NCI-H187 treated with DMSO at 0.1 percent for 48 hours (cell line): ENCODE results near the gene MRGPRD.
"Not testable (repeated sequence)": the region's sequence is repeated elsewhere in the genome, so short reads cannot be mapped to it uniquely, and the experiment has no call there.

Source experiments
- DNase-seq: peaks from one replicate; lab custom pipeline; 2025; lab: John Stamatoyannopoulos, UW

MRGPRD gene

DNA sequence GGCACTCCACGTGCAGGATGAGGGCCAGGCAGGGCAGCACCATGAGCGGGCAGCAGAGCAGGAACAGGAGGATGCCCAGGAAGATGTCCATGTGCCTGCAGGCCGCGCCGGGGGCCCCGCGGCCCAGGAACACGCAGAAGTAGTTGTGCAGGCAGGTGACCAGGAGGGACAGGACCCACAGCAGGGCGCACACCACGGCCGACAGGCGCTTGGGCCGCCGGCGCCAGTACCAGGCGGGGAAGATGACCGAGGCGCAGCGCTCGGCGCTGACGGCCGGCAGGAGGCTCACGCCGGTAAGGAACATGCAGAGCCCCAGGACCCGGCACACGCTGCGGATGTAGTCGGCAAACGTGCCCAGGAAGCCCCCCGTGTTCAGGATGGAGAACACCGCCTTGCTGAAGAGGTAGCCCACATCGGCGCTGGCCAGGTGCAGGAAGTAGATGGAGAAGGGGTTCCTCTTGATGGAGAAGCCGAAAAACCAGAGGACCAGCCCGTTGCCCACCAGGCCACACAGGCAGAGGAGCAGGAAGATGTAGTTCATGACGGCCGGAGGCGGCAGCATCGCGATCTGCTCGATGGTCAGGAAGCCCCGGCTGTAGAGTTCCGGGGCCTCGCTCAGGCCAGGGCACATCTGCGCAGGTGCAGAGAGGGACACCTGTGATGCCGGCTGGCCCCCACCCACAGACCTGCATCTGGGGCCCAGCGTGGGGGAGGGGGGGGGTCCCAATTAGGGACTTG, 25.0 kb upstream of the MRGPRD start:
- DNase-seq, result no peak

DNA sequence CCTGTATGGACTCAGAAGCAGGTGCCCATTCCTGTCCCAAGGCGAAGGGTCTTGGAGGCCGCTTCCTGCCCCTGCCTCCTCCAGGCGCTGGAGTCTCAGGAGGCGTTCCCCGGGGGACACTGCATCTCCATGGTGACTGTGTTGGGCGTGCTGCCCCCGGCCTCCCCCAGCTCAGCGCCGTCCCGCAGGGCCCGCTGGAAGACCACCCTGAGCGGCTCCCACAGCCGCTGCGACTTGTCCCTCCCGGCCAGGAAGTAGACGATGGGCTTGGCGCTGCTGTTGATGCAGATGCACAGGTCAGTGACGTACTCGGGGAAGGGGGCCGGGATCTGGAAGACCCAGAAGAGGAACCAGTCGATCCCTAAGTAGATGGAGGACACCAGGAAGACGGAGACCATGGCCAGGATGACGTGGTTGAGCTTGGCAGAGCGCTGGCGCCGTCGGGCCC, 24.4 kb upstream of the MRGPRD start:
- no peak for DNase-seq

DNA sequence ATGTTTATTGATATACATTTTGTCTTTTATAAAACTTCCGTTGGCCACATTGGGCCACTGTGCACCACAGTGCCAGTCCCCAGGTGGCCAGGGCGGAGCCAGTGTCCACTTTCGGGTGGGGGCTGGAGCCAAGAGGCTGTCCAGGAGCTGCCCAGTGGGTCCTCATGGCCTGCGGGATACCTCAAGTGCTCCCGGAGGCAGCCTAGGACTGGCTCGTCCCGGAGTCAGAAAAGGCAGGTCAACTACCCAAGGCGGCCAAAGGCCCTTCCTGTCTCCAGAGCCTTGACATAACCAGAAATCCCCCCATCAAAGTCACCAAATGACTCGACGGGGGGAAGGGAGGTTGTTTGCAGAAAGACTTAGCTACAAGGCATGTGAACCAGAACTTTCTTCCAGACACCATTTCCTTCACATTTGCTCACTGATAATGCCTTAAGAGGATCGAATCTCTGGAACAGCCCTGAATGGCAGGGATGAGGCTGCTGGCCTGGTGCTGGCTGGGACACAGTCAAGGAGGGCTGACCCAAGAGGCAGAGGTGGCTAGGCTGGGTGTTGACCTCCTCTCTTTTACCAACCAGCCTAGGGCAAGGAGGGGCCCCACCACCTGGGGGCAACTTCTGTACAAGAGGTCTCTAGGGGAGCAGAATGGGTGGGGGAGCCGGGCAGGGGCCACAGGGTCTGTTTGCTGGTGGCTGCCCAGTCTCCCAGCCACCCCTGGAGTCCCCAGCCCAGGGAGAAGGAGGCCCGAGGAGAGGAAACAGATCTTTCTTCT, 23.8 kb upstream of the MRGPRD start:
- DNase-seq, result no peak

- DNase-seq, result no peak
These were observed 23.1 kb upstream of the MRGPRD start for GRCh38 chr11:69003866-69004367.

- no peak for DNase-seq
These were observed 22.6 kb upstream of the MRGPRD start for GRCh38 chr11:69003301-69003865.

DNA sequence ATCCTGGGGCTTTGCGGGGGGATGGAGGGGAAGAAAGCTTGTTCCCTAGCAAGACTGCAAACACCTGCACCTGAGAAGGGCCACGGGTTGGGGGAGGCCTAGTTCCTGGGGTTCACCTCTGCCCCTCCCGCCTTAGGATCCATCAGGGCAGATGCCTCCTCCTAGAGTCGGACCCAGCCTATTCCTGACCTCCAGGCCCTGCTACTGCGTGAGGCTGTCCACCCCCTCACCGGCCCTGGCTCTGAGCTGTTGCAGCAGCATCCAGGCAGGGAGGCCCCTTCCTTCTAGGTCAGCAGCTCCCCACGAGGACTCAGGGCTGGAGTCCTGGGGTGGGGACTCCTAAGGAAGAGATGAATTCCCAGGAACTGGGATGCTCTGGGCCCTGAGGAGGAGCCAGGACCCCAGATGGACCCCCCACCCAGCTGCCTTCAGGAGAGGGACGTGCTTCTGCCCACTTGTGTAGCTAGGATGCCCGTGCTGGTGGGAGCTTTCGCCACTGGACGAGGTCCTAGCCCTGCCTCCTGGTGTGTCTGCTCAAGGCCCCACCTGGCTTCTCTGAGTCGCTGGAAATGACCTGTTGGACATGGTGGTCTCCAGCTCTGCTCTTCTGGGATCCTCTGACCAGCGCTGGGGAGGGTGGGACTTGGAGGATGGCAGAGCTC, 21.9 kb upstream of the MRGPRD start:
- DNase-seq, result no peak

DNA sequence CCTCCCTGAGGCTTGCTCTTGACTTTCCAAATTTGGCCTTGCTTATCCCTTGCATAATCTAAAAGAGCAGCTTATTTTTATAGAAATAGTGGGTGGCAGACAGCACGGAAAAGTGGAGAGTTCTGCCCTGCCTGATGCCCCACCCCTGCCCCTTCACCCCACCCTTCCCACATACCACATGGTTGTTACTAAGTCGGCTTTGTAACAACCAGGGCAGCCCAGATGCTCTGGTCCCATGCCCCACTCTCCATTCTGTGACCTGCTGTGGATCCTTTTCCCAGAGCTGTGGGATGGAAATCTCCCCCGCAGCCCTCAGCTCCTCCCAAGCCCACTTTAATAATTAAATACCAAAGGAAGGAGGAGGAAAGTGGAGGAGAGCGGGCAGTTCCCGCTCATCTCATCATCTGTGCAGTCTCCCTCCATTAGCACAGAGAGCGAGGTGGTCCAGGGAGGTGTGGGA, 21.4 kb upstream of the MRGPRD start:
- DNase-seq, result no peak

- DNase-seq, result no peak
These were observed 20.7 kb upstream of the MRGPRD start for GRCh38 chr11:69001243-69002081.

DNA sequence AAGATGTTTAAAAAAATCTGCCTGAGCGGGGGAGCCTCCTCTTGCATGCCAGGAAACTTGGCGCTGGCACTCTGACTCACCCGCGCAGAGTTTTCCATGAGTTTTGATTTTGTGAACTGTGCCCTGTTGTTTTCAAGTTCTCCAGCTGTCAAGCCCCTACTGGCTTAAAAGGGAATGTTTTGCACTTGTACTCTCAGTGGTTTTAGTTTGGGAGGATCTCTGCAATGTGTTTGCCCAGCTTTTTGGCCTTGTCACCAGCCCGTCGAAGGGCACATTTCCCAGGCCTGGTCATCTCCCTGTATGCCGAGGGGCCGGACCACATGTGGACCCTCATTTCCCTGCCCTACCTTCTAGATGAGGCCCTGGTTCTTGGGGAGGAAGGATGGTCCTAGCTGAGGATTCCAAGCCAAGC, 20.1 kb upstream of the MRGPRD start:
- no peak for DNase-seq

DNA sequence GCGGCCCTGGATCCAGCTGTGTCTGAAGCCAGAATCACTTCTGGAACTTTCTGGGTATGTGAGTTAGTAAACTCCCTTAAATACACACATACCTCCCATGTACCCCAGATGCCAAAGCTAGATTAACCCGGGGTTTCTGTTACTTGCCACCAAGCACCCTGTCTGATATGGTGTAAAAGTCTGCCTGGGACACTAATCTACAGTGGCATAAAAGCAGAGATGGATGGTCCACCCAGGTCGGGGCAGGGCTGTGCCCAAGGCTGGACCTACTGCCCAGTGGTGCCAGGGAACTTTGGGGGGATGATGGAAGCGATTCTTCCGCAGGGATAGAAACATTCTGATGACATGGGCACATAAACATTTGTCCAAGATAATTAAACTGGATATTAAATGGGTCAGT, 19.6 kb upstream of the MRGPRD start:
- DNase-seq, result no peak

- DNase-seq, result not testable (repeated sequence)
These were observed 19.1 kb upstream of the MRGPRD start for GRCh38 chr11:68999748-69000355.

GRCh38 chr11:68999093-68999747, 18.4 kb upstream of the MRGPRD start:
- DNase-seq, result no peak

GRCh38 chr11:68998390-68998911, 17.7 kb upstream of the MRGPRD start:
- DNase-seq, result no peak

- DNase-seq, result no peak
These were observed 17.2 kb upstream of the MRGPRD start for GRCh38 chr11:68997995-68998348.

DNA sequence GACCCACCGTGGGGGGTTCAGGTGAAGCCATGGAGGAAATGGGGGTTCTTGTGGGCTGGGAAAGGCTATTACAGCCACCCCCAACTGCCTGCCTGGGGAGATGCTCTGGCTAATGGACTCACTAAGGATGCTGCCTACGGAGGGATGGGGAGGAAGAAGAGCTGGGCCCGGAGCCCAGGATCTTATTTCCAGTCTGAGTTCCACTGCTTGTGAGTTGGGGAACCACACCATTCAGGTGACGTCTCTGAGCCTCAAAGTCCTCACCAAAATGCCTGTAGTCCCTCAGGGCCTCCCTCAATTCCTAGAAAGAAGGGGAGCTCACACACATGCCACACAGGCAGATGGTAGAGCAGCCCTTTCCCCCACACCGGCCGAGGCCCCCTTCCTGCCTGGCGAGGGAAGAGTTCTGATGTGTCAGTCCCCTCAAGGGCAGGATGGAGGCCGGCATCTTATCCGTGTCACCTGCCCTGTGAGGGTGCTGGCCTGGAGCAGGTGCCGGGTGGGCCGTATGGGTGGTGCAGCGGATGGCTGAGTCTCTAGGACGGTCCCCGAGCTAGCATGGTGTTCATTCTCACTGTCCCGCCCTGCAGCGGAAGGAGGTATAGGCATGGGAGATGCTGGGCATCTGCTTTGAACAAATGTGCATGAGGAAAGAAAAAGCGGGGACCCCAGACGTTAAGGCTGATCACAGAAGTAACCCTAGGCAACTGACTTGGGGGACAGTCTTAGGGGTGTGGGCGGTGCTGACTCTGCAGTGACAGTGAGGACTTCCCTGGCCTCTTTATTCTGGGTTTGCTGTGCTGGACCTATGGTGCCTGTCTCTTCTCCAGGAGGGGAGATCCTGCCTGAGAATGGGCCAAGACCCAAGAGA, 16.6 kb upstream of the MRGPRD start:
- DNase-seq, result no peak

- DNase-seq, result no peak
These were observed 15.8 kb upstream of the MRGPRD start for GRCh38 chr11:68996376-68997123.

- no peak for DNase-seq
These were observed 14.1 kb upstream of the MRGPRD start for GRCh38 chr11:68994894-68995285.

DNA sequence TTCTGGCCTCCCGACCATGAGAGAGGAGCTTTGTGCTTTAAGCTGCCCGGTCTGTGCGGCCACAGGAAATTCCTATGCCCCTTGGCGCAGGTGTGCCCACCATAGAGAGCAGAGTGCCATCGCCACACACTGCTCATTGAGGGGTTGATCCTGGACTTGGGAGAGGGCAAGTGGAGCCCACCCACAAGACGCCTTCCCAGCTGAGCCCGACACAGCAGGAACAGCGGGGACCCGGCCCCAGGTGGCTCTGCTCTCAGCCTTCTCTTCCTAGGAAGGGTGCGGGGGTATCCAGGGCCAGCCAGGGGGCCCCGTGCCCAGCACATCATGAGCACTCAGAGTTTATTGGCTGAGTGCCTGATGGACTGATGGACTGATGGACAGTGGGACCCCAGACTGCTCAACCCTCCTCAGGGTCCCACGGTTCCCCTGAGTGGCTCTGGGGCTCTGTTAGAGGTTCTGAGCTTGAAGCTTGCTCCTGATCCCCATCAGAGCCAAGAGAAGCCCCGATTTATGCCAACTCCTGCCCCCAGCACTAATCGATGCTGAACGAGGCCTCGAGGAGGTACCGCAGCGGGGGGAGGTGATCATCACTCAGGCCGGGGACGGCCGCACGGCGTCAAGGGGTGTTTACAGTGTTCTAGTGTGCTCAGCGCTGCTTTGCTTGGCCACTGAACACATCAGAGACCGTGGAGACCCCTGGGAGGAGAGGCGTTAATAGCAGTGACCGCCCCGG, 13.5 kb upstream of the MRGPRD start:
- no peak for DNase-seq
